ENCODE results near the gene PHGDH.
"Not testable (repeated sequence)": the region's sequence is repeated elsewhere in the genome, so short reads cannot be mapped to it uniquely, and the experiment has no call there.

Gene PHGDH

DNA sequence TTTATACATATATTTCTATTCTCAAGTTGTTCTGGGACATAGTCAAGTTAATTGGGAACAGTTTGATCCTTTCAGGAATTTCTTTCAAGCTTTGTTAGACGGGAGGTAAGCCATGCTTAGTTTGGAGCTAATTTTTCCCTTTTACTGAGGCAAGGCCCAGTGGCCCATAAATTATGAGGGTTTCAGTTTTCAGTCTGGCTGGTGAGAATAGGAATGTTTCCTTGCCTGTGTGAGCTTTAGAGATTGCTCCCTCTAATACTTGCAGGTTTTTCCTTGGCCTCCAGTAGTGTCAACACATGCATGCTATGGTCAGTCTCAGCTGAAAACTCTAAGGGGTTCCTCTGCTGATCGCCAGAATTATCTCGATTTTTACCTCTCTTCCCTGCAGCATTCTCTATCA is 14.1 kb upstream of the PHGDH start:
- no peak for DNase-seq (ENCODE audit: low read depth in 1 of 2, low spot score in 1 of 2)

DNA sequence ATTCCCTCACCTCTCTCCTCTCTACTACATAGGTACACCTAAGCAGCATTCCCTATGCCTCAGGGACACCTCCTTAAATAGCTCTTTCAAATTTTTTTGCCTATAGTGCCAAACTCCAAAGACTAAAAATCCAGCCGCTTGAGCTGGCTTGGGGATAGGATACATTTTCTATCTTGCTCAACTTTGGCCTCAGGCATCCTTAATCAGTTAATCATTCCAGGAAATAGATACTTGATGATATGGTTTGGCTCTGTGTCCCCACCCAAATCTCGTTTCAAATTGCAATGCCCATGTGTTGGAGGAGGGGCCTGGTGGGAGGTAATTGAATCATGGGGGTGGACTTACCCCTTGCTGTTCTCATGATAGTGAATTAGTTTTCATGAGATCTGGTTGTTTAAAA is 11.4 kb upstream of the PHGDH start:
- DNase-seq (ENCODE audit: low read depth in 1 of 2, low spot score in 1 of 2) = no peak

DNA sequence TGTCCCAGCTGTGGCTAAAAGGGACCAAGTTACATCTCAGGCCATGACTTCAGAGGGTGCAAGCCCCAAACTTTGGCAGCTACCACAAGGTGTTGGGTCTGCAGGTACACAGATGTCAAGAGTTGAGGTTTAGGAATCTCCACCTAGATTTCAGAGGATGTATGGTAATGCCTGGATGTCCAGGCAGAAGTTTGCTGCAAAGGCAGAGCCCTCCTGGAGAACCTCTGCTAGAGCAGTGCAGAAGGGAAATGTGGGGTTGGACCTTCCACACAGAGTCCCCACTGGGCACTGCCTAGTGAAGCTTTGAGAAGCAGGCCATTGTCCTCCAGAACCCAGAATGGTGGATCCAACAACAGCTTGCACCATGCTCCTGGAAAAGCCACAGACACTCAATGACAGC is 10.1 kb upstream of the PHGDH start:
- no peak for DNase-seq (ENCODE audit: low read depth in 1 of 2, low spot score in 1 of 2)

DNA sequence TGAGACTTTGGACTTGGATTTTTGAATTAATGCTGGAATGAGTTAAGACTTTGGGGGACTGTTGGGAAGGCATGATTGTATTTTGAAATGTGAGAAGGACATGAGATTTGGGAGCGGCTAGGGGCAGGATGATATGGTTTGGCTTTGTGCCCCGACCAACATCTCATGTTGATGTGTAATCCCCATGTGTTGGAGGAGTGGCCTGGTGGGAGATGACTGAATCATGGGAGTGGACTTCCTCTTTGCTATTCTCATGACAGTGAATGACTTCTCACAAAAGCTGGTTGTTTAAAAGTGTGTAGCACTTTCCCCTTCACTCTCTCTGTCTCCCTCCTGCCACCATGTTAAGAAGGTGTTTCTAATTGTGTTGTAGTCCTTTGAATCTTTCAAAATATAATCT is 9.3 kb upstream of the PHGDH start:
- no peak for DNase-seq (ENCODE audit: low read depth in 1 of 2, low spot score in 1 of 2)

DNA sequence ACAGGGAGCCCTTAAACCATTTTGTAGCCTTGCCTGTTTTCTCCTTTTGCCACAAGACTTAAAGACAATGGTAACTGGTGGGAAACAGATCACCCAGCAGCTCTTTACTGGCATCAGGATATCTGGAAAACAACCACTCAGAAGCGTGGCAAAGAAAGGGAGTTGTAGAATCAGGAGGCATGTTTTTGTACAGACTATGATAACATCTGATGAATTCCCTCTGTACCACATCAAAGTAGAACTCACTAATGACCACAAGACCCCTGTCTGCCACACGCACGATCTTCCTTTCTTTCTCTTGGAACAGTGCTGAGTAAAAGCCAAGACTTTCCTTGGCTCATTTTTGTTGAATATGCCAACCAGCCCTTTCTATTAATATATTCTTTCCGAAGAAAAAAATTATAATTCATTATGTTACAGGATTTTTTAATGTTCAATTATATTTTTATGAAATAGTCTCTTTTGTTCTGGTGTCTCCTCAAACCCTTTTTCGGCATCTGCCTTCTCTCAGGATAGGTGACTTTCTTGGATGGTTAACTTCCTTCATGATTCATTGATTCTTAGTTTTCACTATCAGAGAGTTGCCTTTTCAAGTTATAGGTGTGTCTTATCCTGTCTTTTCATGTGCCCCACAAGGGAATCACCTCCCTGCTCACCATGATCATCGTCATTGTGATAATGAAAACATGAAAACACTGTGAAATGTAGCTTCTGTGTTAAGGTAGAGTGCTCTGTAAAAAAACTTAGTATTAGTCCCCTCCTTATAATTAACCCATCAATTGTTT is 7.9 kb upstream of the PHGDH start:
- DNase-seq (ENCODE audit: low read depth in 1 of 2, low spot score in 1 of 2) = no peak

DNA sequence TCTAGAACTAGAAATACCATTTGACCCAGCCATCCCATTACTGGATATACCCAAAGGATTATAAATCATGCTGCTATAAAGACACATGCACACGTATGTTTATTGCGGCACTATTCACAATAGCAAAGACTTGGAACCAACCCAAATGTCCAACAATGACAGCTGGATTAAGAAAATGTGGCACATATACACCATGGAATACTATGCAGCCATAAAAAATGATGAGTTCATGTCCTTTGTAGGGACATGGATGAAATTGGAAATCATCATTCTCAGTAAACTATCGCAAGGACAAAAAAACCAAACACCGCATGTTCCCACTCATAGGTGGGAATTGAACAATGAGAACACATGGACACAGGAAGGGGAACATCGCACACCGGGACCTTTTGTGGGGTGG is 5.1 kb upstream of the PHGDH start:
- not testable (repeated sequence) for DNase-seq (ENCODE audit: low read depth in 1 of 2, low spot score in 1 of 2)

DNA sequence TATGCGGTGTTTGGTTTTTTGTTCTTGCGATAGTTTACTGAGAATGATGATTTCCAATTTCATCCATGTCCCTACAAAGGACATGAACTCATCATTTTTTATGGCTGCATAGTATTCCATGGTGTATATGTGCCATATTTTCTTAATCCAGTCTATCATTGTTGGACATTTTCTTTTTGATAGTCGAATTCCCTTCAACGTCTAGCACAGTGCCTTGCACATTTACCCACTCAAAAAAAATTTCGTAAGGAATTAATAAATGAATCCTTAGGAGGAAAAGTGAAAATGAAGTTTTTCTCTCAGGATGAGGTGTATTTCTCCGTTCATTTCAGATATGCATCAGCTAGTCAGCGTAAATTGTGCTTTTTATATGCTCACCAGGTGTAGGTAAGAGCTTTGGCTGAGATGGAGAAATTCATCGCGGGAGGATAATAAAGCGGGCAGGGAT is 354 bp upstream of the PHGDH start:
- DNase-seq (ENCODE audit: low read depth in 1 of 2, low spot score in 1 of 2) = not testable (repeated sequence)

DNA sequence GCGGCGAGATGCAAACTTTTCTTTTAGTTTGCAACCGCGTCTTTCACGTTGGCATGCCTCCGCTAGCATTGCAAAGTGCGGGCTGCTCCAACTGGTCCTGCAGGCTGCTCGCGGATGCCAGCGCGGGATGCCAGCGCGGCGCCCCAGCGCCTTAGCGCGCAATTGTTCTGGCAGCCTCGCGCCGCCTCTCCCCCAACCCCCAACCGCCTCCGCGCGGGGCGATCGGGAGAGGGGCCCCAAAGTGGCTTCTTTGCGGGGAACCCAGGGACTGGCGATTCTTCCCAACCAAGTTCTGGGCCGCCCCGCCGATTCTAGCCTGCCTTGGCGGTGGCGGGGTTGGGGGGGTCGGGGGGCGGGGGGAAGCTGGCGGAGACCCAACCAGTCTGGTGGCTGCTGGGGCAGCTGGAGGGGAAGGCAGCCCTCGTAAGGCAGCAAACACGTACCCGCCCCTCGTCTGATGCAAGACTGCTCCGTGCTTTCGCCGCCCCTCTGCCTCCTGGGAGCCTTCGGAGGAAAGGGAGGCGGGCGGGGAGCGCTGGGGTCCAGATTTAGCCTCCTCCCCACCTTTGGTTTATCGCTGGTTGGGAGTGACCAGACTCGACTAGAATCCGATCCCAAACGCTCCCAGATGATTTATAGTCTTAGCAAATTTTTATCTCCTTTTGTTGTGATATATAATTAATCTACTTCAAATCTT is 756 bp downstream of the PHGDH start:
- DNase-seq (ENCODE audit: low read depth in 1 of 2, low spot score in 1 of 2) = peak in 1 of 2 donors; percentile 33

DNA sequence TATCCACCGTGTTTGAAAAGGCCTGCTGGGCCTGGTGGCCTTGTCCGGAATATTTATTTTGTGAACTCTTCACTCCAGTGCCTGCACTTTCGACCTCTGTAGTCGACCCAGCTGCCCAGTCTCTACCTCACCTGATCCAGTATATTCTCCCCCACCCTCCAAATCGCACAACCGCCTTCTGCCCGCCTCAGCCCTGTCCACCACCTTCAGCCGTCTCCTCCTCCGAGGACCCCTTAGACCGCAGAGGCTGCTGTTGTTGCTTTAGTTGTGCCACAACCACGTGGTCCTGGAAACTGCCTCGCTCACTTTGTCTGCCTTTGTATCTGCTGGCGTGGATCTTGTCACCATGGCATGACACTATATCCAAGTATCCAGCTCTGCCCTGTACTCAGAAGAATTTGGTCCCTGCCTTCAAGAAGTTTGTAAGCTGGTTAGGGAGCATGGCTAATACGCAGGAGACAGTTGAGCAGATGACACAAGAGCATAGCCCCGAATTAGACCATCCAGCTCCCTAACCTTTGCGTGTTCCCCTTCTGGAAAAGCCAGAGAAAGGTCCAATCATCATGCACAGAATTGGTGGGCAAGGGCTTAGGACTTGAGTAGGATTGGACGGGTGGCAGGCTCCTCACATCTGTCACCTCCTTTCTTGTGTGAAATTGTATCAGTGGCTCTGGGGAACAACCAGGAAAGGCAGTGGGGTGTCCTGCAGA is 1.5 kb downstream of the PHGDH start:
- DNase-seq (ENCODE audit: low read depth in 1 of 2, low spot score in 1 of 2) = no peak

DNA sequence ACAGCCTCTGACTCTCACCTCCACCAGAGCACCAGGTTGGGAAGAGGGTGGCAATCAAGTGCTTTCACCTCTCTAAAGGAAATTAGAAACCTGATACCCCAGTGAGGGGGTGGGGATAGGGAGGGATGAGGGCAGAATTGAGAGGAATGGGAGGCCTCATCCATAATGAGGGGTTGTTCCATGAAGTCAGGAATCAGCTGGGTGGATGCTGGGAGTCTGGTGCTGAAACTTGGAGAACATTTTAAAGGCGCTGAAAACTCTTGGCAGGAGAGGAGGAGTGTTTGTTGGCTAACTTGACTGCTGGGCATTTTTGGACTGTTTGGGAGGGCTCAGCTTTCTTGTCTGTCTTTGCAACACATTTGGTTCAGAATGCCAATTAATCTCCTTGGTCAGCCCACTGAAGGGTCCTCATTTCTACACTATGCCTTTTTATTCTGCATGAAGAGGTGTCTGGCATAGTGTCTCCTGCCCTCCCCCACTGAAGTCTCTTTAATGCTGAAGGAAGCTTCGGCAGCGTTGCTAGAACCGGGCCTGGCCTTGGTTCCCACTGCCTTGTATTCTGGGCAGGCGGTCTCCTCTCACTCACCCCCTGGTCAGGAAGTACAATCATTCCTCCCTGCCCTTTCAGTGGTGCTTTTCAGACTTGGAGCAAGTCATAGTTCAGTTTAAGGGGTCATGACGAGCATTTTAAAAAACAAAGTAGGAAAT is 2.2 kb downstream of the PHGDH start:
- no peak for DNase-seq (ENCODE audit: low read depth in 1 of 2, low spot score in 1 of 2)

DNA sequence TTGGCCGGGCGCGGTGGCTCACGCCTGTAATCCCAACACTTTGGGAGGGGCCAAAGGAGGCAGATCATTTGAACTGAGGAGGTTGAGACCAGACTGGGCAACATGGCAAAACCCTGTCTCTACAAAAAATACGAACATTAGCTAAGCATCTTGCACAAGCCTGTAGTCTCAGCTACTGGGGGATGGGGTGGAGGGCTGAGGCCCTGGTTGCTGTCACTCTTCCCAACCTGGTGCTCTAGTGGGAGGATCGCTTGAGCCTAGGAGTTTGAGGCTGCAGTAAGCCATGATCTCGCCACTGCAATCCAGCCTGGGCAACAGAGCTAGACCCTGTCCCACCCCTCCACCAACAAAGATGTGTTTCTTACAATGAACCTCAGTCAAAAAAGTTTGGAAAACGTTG is 2.8 kb downstream of the PHGDH start:
- DNase-seq (ENCODE audit: low read depth in 1 of 2, low spot score in 1 of 2) = no peak

DNA sequence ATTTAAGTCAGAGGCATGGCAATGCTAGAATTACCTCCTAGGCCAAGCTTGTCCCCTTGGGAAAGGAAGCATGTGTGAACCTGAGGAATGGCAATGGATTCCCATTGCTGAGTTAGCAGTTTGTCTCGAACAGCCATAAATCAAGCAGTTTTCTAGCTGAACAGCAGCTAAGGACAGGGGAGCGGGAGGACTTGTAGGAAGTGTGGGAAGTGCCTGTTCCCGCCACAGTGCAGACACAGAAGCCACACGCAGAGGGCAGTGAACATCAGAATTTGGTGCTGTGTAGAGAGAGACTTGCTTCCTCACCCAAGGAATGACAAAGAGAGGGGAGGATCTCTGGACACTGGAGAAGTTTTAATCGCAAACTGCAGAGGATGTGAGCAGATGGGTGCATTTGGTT is 3.8 kb downstream of the PHGDH start:
- no peak for DNase-seq (ENCODE audit: low read depth in 1 of 2, low spot score in 1 of 2)

DNA sequence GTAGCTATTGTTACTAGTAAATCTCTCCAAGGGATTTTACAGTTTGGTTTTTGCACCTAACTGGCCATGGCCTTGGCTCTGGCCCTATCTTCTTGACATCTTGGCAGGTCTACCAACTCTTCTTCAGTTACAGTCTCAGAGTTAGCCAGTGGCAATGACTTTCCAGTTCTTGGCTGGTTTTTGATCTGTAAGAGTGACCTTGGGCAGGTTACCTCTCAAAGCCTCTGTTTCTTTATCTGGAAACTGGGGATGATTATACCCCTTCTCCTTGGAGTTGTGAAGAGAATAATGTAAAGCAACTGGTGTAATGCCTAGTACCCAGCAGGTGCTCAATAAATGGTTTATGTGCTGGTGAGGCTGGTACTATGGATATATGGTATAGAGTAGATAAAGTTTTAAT is 6.7 kb downstream of the PHGDH start:
- no peak for DNase-seq (ENCODE audit: low read depth in 1 of 2, low spot score in 1 of 2)

DNA sequence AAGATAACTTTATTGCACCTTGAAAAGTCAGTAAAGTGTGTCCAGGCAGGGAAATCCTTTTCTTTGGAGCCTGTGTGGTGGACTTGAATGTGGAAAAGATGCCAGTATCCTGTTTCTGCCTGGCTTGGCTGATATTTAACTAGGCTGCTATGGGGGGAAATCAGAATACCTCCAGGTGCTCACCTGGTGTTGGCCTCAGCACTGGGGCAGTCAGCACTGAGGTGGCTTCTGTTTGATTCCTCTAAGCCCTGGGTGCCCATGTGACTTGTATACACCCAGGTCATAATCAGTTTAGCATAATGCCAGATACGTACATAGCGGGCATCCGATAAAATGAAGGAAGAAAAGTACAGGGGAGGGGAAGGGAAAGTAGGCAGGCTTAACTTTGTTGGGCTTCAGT is 7.2 kb downstream of the PHGDH start:
- DNase-seq (ENCODE audit: low read depth in 1 of 2, low spot score in 1 of 2) = no peak

DNA sequence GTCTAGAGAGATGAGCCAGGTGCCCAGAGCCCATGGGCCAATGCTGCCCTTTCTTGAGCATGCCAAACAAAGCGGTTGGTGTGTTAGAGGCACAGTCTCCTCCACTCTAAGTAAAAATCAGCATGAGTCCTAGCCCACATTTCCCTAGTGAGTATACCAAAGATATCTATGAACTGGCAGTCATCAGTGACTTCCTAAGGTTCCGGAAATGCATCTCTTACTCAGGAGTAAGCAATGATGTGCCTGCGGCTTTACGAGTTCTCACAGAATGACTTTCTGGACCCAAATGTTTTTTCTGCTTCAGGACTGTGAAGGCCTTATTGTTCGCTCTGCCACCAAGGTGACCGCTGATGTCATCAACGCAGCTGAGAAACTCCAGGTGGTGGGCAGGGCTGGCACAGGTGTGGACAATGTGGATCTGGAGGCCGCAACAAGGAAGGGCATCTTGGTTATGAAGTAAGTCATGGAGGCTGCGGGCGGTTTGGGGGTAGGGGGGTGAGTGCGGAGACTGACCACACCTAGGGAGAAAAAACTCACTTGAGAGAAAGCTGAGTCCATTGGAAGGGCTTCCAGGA is 9.2 kb downstream of the PHGDH start:
- DNase-seq (ENCODE audit: low read depth in 1 of 2, low spot score in 1 of 2) = no peak

DNA sequence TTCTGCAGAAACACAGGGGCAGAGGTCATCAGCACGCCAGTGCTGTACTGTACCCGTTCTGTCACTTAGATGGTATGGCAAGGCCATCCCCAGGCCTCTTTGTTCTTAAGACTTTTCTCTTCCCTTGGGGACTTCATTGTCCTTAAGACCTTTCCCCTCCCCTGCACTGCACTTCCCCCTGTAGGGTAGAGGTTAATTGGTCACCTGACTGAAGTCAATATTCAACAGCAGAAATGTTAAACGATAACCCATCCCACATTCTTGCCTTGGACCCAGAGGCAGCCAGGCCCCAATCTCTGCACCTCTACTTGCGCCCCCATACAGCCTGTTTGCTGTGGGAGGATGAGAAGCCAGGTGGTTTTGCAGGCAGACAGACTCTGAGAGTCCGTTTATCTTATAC is 10.2 kb downstream of the PHGDH start:
- DNase-seq (ENCODE audit: low read depth in 1 of 2, low spot score in 1 of 2) = no peak

DNA sequence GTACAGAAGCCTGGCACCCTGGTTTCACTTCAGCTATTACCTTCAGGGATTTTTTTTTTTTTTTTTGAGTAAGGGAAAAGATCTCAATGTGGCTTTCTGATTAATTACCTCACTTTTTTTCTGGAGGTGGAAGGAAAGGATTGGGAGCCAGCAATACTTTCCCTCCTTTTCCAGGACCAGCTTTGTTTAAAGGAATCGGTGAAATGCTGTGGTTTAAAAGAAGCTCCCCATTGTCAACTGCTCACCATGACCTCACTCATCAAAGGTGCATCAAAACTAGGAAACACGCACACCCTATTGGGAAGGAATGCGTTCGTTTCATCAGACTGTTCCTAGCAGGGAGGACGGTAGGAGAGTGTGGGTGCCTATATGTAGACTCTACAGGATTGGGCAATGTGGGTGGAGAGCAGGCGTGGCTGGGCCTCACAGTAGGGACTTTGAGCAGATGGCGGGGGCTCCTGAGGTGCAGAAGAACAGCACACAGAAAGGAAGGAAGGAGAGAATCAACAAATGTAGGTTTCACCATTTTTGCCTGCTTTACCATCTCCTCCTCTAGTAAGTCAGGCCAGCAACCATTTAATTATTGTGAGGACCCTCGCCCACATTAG is 13.0 kb downstream of the PHGDH start:
- DNase-seq (ENCODE audit: low read depth in 1 of 2, low spot score in 1 of 2) = no peak

DNA sequence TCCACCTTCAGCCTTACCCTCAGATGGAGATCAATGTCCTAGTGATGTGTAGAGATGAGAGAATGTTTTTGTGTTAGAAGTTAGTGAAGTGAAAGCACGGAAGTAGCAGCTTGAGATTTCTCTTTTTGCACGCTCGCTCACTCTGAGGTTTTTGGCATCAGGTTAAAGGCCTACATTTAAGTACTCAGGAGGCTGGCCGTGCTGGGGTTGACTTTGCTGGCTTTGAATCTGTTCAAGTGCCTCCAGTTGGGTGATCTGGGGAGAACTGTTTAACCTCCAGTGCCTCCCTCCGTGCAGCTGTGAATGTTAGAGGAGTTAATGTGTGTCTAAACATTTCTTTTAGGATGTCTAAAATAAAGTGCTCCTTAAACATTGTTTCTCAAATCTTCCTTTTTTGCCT is 13.9 kb downstream of the PHGDH start:
- no peak for DNase-seq (ENCODE audit: low read depth in 1 of 2, low spot score in 1 of 2)

DNA sequence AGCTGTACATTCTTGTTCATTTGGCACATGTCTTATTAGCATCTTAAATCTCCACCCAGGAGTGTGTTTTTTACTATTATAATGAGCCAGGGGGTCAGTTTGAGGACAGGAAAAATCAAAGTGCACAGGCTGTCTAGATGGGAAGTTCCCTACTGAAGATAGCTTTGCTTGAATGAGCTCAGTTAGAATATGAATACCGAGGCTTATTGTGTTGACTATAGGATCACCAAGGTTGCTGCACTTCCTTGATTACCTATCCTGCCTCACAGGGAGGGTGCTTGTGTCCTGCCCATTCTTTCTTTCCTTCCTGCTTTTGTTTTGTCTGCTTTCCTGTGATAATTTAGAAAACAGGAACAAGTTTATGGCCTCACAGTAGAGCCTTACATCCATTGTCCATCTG is 16.3 kb downstream of the PHGDH start:
- no peak for DNase-seq (ENCODE audit: low read depth in 1 of 2, low spot score in 1 of 2)

DNA sequence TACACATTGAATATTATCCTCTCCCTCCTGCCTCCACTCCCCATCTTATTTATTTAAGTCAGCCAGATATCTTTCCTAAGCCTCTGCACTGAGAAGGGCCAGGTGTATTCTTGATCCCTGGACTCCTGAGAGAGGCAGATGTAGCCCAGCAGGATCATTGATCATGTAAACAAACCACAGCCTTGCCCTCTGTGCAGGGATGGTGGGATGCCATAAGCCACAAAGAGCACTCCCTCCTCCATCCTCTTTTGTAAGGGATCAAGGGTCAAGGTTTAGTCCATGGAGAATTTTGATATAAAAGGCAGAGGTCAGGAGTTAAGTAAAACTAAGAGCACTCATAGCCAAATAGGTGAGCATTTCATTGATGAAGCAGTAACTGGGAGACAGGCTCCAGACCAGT is 17.3 kb downstream of the PHGDH start:
- DNase-seq (ENCODE audit: low read depth in 1 of 2, low spot score in 1 of 2) = no peak

DNA sequence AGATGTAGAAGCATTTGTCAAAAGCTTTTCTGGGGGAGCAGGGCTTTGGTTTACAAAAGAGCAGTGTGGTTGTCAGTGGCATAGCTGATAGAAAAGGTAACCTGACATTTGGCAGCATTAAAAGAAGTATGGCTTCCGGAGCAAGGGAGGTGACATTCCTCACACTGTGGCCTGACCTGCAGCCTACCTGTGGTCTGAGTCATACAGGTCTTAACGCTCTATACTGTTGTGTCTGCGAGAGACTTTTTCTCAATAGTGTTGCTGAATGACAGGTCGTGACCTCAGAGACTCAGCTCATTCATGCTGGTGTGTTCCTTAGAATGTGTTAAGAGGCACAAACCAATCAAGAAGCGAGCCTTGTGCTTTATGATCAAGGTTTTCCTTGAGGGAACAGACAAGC is 19.3 kb downstream of the PHGDH start:
- DNase-seq (ENCODE audit: low read depth in 1 of 2, low spot score in 1 of 2) = no peak

Measured in stimulated activated CD4-positive, alpha-beta T cell treated with anti-CD3 and anti-CD28 coated beads, Interleukin-15, amount 100 ng/mL, for 1 hour (primary cell).